Immature natural killer cell (primary cell): ENCODE results near the gene MSI1. TPM values are rescaled to one million over a fixed set of nuclear protein-coding genes. Genes with fewer than 3 reads are reported as not detected.

Source experiments
- DNase-seq, 3 donors: peaks; one replicate each; pipeline ENCODE4 v3.0.0; 2022; ENCODE audit warnings: mixed read lengths in 1 of 3
- H3K27ac Mint-ChIP-seq, 6 donors: one replicate each; pipeline ENCODE4 v1.8.0; 2020; ENCODE audit warnings: mixed read lengths in 6 of 6, mild to moderate bottlenecking in 5 of 6, inconsistent platforms in 4 of 6, moderate library complexity in 3 of 6
- H3K27me3 Mint-ChIP-seq, 3 donors: one replicate each; pipeline ENCODE4 v1.8.0; 2020 to 2021; ENCODE audit warnings: low read depth in 3 of 3, mild to moderate bottlenecking in 3 of 3, mixed read lengths in 3 of 3, moderate library complexity in 3 of 3, inconsistent platforms in 1 of 3
- H3K36me3 Mint-ChIP-seq, 3 donors: one replicate each; pipeline ENCODE4 v1.8.0; 2020; ENCODE audit warnings: mixed read lengths in 3 of 3, inconsistent platforms in 2 of 3, mild to moderate bottlenecking in 2 of 3
- H3K4me1 Mint-ChIP-seq, 2 donors: one replicate each; pipeline ENCODE4 v1.8.0; 2020; ENCODE audit warnings: inconsistent platforms in 2 of 2, mild to moderate bottlenecking in 2 of 2, mixed read lengths in 2 of 2, moderate library complexity in 1 of 2
- H3K4me3 Mint-ChIP-seq, 5 donors: one replicate each; pipeline ENCODE4 v1.8.0; 2020; ENCODE audit warnings: mild to moderate bottlenecking in 5 of 5, mixed read lengths in 5 of 5, inconsistent platforms in 3 of 5, moderate library complexity in 3 of 5
- H3K9me3 Mint-ChIP-seq, 6 donors: one replicate each; pipeline ENCODE4 v1.8.0; 2020; ENCODE audit warnings: mild to moderate bottlenecking in 6 of 6, mixed read lengths in 6 of 6, inconsistent platforms in 4 of 6, moderate library complexity in 3 of 6
- polyA plus RNA-seq, 3 donors: library from polyadenylated mRNA; unstranded; fragments of 300-500 nt; fragmentation: Illumina TruSeq; gene quantifications; one replicate each; pipeline ENCODE4 v1.2.3, GENCODE V29; 2021

The MSI1 gene
- polyA plus RNA-seq = not detected

DNA sequence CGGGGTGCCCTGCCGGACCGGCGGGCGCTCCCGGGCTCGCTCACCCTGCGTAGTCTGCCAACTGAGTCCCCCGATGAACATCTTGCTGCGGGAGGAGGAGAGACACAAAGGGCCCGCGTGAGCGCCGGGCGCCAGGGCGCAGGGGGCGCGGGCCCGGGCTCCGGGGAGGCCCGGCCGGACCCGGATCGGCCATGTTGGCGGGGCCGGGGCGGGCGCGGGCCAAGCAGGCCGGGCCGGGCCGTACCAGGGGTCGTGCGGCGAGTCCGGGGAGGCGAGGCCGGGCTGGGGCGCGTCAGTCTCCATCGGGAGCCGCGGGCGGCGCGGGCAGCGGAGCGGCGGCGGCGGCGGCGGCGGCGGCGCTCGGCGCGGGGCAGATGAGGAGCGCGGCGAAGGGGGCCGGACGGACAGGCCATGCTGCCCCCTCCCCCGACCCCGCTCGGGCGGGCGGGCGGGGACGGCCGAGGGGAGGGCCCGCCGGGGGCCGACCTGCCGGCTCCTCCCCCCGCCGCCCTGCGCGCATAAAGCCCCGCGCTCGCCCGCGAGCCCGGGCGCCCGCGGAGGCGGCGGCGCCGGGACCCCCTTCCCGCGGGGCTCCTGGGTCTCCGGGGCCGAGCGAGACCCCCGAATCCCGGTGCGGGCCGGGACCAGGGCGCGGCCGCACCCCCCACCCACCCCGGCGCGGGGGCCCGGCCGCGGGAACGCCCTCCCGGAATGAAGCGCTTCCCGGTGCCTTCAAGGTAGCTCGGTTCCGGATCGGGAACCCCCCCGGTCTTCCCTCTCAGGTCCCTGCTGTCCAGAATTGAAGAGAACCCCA is at the start of gene MSI1:
TSS of gene MSI1 (minus strand) at position 376 of the 814 bp plus-strand sequence. CDS start at position 303, 73 bp downstream.
- H3K36me3 Mint-ChIP-seq = no peaks in the 10 kb centered on the region
- H3K4me3 Mint-ChIP-seq = peak within 1 kb of the TSS; percentile 27 to 72 (median 71)
- H3K27me3 Mint-ChIP-seq = peaks cover 28 to 52% (median 28%) of the 10 kb centered on the region in 3 donors
- no peak for DNase-seq
- H3K9me3 Mint-ChIP-seq = no peaks in the 10 kb centered on the region
- peaks cover 0 to 10% of the 10 kb centered on the region in 2 donors for H3K4me1 Mint-ChIP-seq
- H3K27ac Mint-ChIP-seq = no peak within 1 kb of the TSS

DNA sequence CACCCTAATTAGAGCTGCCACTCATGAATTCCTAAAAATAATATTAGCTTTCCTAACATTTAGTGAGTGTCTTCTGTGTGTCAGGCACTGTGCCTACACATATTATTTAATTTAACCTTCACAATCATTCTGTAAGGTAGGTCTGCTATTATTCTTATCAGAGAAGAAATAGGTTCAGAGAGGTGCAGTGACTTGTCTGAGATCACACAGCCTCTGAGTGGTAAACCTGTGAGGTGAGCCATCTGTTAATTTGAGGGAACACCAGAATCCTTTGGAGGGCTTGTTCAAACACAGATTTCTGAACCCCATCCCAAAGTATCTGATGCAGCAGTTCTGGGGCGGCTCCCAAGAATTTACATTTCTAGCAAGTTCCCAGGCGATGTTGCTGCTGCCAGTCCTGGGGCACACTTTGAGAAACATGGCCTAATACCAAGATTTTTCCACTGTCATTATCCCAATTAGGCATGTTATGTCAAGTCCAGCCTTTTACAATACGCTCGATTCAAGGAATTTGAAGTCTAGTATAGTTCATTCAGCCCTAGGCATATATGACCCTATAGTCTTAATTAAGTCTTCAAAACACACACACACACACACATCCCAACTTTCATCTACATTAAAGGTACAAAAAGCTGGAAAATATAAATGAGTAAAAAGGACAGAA is 49.1 kb upstream of the MSI1 start:
- no peaks in the 10 kb centered on the region for H3K36me3 Mint-ChIP-seq
- H3K27ac Mint-ChIP-seq = no peak overlapping the region

DNA sequence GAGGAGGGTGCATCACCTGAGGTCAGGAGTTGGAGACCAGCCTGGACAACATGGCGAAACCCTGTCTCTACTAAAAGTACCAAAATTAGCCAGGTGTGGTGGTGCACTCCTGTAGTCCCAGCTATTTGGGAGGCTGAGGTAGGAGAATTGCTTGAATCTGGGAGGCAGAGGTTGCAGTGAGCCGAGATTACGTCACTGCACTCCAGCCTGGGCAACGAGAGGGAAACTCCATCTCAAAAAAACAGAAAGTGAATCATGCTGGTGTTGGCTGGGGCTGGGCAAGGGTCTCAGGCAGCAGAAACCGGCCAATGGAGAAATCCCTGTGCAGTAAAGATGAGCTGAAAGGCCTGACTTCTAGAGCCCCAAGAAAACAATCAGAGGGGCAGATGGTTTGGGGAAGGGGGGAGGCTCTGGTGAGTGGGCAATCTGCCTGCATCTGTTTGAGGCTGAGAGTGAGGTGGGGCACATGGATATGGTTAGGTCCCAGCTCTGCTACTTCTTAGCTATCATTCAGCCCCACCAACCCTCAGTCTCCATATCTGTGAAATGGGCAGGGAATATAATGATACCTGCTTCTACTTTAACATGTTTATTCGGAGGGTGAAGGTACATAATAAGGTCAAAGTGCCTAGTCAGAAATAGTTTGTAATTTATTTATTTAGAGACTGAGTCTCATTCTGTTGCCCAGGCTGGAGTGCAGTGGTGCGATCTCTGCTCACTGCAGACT is 47.7 kb upstream of the MSI1 start:
- Mint-ChIP-seq H3K27me3 (peaks cover 0 to 1% (median 0%) of the 10 kb centered on the region in 3 donors), H3K27ac (no peak overlapping the region), H3K9me3 (no peaks in the 10 kb centered on the region), H3K36me3 (no peaks in the 10 kb centered on the region), H3K4me1 (no peaks in the 10 kb centered on the region), H3K4me3 (no peak overlapping the region)
- no peak for DNase-seq

More for the DNA sequence above, 49.1 kb upstream of the MSI1 start:
- Mint-ChIP-seq H3K4me3 (no peak overlapping the region), H3K27me3 (peaks cover 0 to 1% (median 0%) of the 10 kb centered on the region in 3 donors), H3K9me3 (no peaks in the 10 kb centered on the region), H3K4me1 (no peaks in the 10 kb centered on the region)
- no peak for DNase-seq

DNA sequence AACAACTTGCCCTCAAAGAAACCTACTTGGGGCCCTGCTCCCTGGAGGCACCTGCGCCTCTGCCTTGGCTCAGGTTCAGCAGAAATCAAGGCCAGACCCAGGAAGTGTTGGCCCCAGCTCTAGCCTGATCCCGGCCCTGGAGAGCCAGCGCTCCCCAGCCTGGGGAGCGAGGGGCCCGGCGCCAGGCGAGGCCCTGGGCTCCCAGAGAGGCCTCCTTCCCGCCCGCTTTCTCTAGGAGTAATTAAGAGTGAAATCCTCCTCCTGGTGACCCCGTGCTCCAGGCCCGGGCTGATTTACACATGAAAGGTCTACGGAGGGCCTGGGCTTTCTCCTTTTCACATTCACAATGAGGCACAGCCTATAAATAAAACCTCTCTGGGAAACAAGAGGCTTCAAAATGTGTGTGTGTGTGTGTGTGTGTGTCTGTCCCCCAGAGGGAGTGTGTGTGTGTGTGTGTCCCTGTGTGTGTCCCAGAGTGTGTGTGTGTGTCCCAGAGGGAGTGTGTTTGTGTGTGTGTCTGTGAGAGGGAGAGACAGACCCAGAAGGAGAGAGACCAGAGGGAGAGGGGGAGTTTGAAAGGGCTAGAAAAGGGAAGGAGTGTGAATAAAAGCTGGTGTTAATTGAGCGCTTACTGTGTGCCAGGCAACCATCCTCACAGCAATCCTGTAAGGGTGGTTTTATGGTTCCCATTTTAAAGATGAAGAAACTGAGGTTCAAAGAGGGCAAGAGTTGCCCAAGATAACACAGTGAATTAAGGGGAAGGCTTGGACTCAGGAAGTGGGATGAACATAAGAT is 45.1 kb upstream of the MSI1 start:
- no peak overlapping the region for H3K27ac Mint-ChIP-seq
- no peaks in the 10 kb centered on the region for H3K4me1 Mint-ChIP-seq
- H3K4me3 Mint-ChIP-seq = no peak overlapping the region
- no peaks in the 10 kb centered on the region for H3K9me3 Mint-ChIP-seq
- H3K36me3 Mint-ChIP-seq = no peaks in the 10 kb centered on the region
- DNase-seq = no peak
- H3K27me3 Mint-ChIP-seq = peaks cover 0 to 1% (median 0%) of the 10 kb centered on the region in 3 donors

DNA sequence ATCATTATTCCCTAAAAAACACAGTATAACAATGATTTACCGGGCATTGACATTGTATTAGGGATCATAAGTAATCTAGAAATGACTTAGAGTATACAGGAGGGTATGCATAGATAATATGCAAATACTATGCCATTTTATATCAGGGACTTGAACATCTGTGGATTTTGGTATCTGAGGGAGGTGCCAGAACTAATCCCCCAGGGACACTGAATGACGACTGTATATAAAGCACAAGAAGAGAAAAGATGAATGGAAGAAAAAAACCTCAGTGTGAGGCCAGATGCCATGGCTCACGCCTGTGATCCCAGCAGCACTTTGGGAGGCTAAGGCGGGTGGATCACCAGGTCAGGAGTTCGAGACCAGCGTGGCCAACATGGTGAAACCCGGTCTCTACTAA is 43.5 kb upstream of the MSI1 start:
- H3K36me3 Mint-ChIP-seq = no peaks in the 10 kb centered on the region
- DNase-seq = no peak
- no peaks in the 10 kb centered on the region for H3K9me3 Mint-ChIP-seq
- no peaks in the 10 kb centered on the region for H3K4me1 Mint-ChIP-seq
- H3K4me3 Mint-ChIP-seq = no peak overlapping the region
- H3K27me3 Mint-ChIP-seq = peaks cover 0 to 1% (median 0%) of the 10 kb centered on the region in 3 donors
- no peak overlapping the region for H3K27ac Mint-ChIP-seq

DNA sequence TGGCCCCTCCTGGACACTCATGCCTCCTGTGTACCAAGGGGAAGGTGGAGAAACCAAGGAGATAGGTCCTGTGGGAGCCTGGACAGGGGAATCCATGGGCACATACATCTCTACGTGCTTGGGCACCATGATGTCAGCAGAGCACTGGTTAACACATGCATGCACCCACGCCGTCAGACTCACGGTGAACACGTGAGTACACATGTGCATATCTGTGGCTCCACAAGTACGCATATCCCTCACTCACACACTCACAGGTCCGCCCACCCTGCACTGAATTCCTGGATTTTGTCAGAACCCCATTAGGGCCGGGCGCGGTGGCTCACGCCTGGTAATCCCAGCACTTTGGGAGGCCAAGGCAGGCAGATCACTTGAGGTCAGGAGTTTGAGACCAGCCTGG is 39.8 kb upstream of the MSI1 start:
- H3K36me3 Mint-ChIP-seq = no peaks in the 10 kb centered on the region
- H3K9me3 Mint-ChIP-seq = no peaks in the 10 kb centered on the region
- no peak overlapping the region for H3K27ac Mint-ChIP-seq
- no peak overlapping the region for H3K4me3 Mint-ChIP-seq
- no peak for DNase-seq
- peaks cover 0 to 2% of the 10 kb centered on the region in 2 donors for H3K4me1 Mint-ChIP-seq
- peaks cover 0 to 3% (median 0%) of the 10 kb centered on the region in 3 donors for H3K27me3 Mint-ChIP-seq

DNA sequence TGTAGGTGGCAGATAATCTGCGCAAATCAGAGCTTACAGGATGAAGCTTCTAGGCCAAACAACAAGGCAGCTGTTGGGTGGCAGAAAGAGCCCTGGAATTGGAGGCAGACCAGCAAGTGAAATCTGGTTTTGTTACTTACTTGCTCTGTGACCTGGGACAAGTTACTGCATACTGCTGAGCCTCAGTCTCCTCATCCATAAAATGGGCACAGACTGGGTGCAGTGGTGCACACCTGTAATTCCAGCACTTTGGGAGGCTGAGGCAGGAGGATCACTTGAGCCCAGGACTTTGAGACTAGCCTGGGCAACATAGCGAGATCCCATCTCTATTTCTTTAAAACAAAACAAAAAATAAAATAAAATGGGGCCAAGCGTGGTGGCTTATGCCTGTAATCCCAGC is 37.6 kb upstream of the MSI1 start:
- Mint-ChIP-seq H3K9me3 (no peaks in the 10 kb centered on the region), H3K36me3 (no peaks in the 10 kb centered on the region), H3K4me1 (peaks cover 0 to 2% of the 10 kb centered on the region in 2 donors), H3K27me3 (peaks cover 2 to 7% (median 3%) of the 10 kb centered on the region in 3 donors), H3K4me3 (no peak overlapping the region), H3K27ac (no peak overlapping the region)
- DNase-seq = no peak

DNA sequence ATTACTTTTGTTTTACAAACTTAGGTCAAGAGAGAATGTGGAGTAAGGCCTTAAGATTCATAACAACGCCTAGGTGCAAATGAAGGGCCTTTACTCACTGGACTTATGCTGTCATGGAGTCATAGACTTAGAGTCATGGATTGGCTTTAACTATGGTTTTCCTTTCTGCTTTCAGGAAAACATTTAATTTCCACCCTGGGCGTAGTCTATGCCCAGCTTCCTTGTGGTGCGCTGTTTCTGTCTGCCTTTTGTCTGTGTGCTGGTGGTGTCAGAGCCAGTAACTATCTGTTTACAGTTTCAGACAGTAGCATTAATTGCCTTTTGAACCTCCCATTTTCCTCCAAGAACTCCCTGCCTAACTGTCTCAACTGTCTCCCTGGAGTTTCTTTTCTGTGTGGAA is 37.1 kb upstream of the MSI1 start:
- Mint-ChIP-seq H3K4me1 (peaks cover 0 to 2% of the 10 kb centered on the region in 2 donors), H3K27ac (no peak overlapping the region), H3K36me3 (no peaks in the 10 kb centered on the region), H3K9me3 (no peaks in the 10 kb centered on the region), H3K27me3 (peaks cover 2 to 7% (median 3%) of the 10 kb centered on the region in 3 donors), H3K4me3 (no peak overlapping the region)
- no peak for DNase-seq

DNA sequence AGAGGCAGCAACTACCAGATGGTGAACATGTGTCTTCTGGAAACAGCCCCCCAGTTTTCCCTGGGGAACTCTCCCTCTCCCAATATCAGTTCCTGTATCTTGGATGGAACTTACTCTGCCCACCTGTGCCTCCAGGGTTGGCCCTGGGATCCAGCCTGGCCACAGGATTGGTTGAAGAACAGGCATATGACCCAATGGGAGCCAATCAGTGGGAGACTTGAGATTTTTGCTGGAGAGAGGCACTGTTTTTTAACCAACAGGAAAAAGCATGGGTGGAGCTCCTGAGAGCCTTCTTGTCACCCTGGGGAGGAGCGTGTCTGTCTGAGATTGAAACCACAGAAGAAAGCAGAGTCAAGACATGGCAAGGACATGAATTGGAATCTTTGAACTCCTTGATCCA is 35.3 kb upstream of the MSI1 start:
- DNase-seq = no peak
- Mint-ChIP-seq H3K27me3 (peaks cover 2 to 7% (median 3%) of the 10 kb centered on the region in 3 donors), H3K36me3 (no peaks in the 10 kb centered on the region), H3K4me1 (peaks cover 0 to 2% of the 10 kb centered on the region in 2 donors), H3K9me3 (no peaks in the 10 kb centered on the region), H3K27ac (no peak overlapping the region), H3K4me3 (no peak overlapping the region)

DNA sequence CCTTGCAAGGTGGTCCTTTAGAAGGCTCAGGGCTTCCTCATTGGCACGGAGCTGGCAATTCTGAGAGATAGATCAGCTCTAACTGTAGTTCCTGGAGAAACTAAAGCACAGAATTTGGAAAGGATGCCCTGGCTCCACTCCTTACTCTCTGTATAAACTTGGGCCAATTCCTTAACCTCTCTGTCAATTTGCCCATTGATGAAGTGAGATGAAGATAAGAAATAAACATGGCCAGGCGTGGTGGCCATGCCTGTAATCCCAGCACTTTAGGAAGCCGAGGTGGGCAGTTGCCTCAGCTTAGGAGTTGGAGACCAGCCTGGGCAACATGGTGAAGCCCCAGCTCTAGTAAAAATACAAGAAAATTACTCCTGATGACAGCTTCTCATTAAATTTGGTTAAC is 34.9 kb upstream of the MSI1 start:
- no peaks in the 10 kb centered on the region for H3K9me3 Mint-ChIP-seq
- H3K4me1 Mint-ChIP-seq = peaks cover 0 to 2% of the 10 kb centered on the region in 2 donors
- no peaks in the 10 kb centered on the region for H3K36me3 Mint-ChIP-seq
- no peak overlapping the region for H3K4me3 Mint-ChIP-seq
- H3K27me3 Mint-ChIP-seq = peaks cover 2 to 7% (median 3%) of the 10 kb centered on the region in 3 donors
- H3K27ac Mint-ChIP-seq = no peak overlapping the region
- DNase-seq = no peak

DNA sequence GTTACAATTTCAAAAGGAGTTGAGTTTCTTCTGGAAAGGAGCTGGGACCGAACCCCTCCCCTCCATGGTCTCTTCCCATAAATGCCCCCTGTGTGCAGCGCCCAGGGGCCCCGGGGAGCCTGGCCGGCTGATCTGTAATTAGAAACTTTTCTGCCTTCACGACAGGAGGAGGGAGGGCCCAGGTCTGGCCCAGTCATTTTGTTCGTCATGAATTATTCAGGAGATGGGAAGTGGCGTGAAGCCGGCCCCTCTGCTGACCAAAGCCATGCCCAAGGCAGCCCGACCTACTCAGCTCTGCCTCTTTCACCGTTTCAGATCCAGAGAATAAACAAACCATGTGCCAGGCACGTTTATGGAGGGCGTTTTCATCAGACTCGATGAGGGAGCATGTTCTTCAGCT is 33.3 kb upstream of the MSI1 start:
- Mint-ChIP-seq H3K9me3 (no peaks in the 10 kb centered on the region), H3K4me1 (peaks cover 0 to 2% of the 10 kb centered on the region in 2 donors), H3K27ac (no peak overlapping the region), H3K4me3 (no peak overlapping the region), H3K27me3 (peaks cover 2 to 6% (median 3%) of the 10 kb centered on the region in 3 donors), H3K36me3 (no peaks in the 10 kb centered on the region)
- DNase-seq = no peak

DNA sequence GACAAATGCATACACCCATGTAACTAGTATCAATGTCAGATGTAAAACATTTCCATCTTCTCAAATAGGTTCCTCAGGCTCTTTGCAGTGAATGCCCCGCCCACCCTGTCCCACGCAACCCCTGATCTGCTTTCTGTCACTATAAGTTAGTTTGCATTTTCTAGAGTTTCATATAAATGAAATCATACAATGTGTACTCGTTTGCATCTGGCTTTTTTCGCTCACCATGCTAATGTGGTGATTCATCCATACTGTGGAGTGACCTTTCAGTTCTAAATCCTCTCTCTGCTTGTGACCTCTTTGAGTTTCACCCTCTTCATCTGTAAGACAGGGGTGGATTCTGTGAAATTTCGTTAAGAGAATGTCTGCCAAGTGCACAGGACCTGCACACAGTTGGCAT is 30.6 kb upstream of the MSI1 start:
- H3K9me3 Mint-ChIP-seq = no peaks in the 10 kb centered on the region
- H3K27me3 Mint-ChIP-seq = peaks cover 4 to 10% (median 8%) of the 10 kb centered on the region in 3 donors
- H3K4me1 Mint-ChIP-seq = peaks cover 0 to 3% of the 10 kb centered on the region in 2 donors
- no peaks in the 10 kb centered on the region for H3K36me3 Mint-ChIP-seq
- H3K4me3 Mint-ChIP-seq = no peak overlapping the region
- no peak for DNase-seq
- no peak overlapping the region for H3K27ac Mint-ChIP-seq

DNA sequence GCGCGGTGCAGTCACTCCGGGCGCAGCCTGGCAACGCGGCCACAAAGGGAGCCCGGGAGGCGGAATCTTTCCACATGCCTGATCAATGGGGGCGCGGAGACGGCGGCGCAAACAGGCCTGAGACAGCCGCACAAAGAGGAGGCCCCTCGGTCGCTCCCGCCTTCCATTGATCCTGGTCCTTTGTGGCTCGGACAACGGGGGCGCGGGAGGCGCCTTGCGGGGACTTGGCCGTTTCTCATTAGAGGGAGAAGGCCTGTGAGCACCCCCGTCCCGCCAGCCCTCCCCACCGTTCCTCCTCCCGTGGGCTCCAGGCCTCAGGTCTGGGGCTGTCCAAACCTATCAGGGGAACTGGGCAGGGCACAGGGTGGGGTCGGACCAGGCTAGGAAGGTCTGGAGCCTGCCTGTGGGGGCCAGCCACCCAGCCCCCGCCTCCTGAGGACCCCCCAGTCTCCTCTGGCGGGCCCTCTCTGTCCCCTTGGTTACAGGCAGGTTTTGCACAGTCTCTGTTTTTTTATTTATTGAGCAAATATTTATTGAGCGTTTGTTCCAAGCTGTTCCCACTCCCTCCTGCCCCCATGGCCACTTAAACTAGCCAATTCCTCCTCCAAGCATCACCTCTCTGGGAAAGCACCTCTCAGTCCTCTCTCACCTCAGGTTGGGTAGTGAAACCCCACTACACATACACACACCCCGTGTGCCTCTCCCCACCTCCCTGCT is 29.0 kb upstream of the MSI1 start:
- H3K36me3 Mint-ChIP-seq = no peaks in the 10 kb centered on the region
- H3K4me3 Mint-ChIP-seq = no peak overlapping the region
- no peak for DNase-seq
- peaks cover 6 to 14% (median 8%) of the 10 kb centered on the region in 3 donors for H3K27me3 Mint-ChIP-seq
- H3K27ac Mint-ChIP-seq = no peak overlapping the region
- H3K9me3 Mint-ChIP-seq = no peaks in the 10 kb centered on the region
- peaks cover 0 to 1% of the 10 kb centered on the region in 2 donors for H3K4me1 Mint-ChIP-seq
